ENCODE data around the gene IL15RA. TPM values are rescaled to one million over a fixed set of nuclear protein-coding genes. Genes with fewer than 3 reads are reported as not detected.
A peak's percentile ranks its signal among the peaks of the same experiment; 100 is the strongest.

Gene IL15RA
- total and polyA plus RNA-seq, 10 of the 15 experiments (the other 5 are each of a cell fraction or from before 2014, with no cell fraction given) = 2.0 to 14.8 (median 12.1) TPM

- Histone ChIP-seq H4K20me1 (ENCODE audit: control insufficient read depth, insufficient read depth) (no peaks in the 10 kb centered on the region), H2AFZ (ENCODE audit: control insufficient read depth, low read depth, low read length) (no peak overlapping the region), H3K9me3 (replicated peaks; ENCODE audit: control insufficient read depth, insufficient read depth, low read length) (no peaks in the 10 kb centered on the region), H3K4me1 (ENCODE audit: control insufficient read depth, insufficient read depth, low read length) (peaks cover 23% of the 10 kb centered on the region), H3K27ac (ENCODE audit: control insufficient read depth, insufficient read depth) (no peak overlapping the region), H3K9ac (ENCODE audit: control insufficient read depth, insufficient read depth, low read length) (no peak overlapping the region), H3K79me2 (ENCODE audit: control insufficient read depth, insufficient read depth, low read length) (peaks cover 57% of the 10 kb centered on the region), H3K27me3 (replicated peaks in 1 of 2; ENCODE audit: control insufficient read depth in 2 of 2, insufficient read depth in 2 of 2, low read length in 1 of 2) (no peaks in the 10 kb centered on the region), H3K4me3 (no peak overlapping the region; the same call in 1 of the 2 replicates), H3K36me3 (ENCODE audit: control insufficient read depth in 2 of 2, insufficient read depth in 2 of 2, low read length in 1 of 2) (peaks cover 1 to 5% of the 10 kb centered on the region in 2 experiments; a peak in 3 of 4 replicates), H3K4me2 (ENCODE audit: control insufficient read depth, insufficient read depth) (0 out of 2 replicates have a peak overlapping the region, but pooled peaks have one; percentile 95)
- intact Hi-C loops (cut with micrococcal nuclease; ENCODE audit: unreplicated experiment) = no loop called here
- ChIA-PET CTCF (interaction anchor here (2.9 kb wide), 1 partner anchor 43 kb away, joined by 7 read pairs; no protein-coding TSS in a partner anchor), POLR2A (interaction anchor here (0.7 to 2.0 kb wide), 3 partner anchors 77 to 239 kb away, joined by 3 to 6 read pairs (median 4); no protein-coding TSS in a partner anchor), RAD21 (ENCODE audit: unreplicated experiment) (no interaction called here), SMC1A (ENCODE audit: uncharacterized antibody, unreplicated experiment) (interaction anchor here (1.0 to 1.7 kb wide), 4 partner anchors 16 to 161 kb away, joined by 3 to 4 read pairs (median 4); no protein-coding TSS in a partner anchor)
- FAIRE-seq (no peak), DNase-seq (ENCODE audit: low read depth, low spot score) (no peak), ATAC-seq (no peak)
- BruUV-seq (replicated peaks) = no TSS peak
- 92% methylated on average over 3 of the region's 3 CpGs for WGBS (ENCODE audit: insufficient coverage, insufficient replicate concordance, low lambda C conversion rate, missing lambda C conversion rate)
- in situ Hi-C loops (cut with MboI) = no loop called here
- no peak for TF ChIP-seq MAX (IDR thresholded peaks at IDR 0.05; ENCODE audit: low read depth, low read length)
- no peak for TF ChIP-seq NFIC (IDR thresholded peaks at IDR 0.05; ENCODE audit: low read depth, low read length)
- TF ChIP-seq SMARCA5 (IDR thresholded peaks at IDR 0.05) = no peak
- no peak for TF ChIP-seq PBX3 (IDR thresholded peaks at IDR 0.05; ENCODE audit: insufficient replicate concordance, low read depth, low read length)
- no peak for TF ChIP-seq MXI1 (IDR thresholded peaks at IDR 0.05; ENCODE audit: low read depth, low read length)
- TF ChIP-seq BMI1 (IDR thresholded peaks at IDR 0.05; ENCODE audit: borderline replicate concordance) = no peak
- no peak for TF ChIP-seq RELA (IDR thresholded peaks at IDR 0.05; ENCODE audit: borderline replicate concordance, partially characterized antibody)
- TF ChIP-seq ZNF274 (IDR thresholded peaks at IDR 0.05; ENCODE audit: insufficient read depth, insufficient read length) = no peak
- TF ChIP-seq CHD2 (IDR thresholded peaks at IDR 0.05; ENCODE audit: borderline replicate concordance, low read depth, low read length) = no peak
- TF ChIP-seq CHD1 (IDR thresholded peaks at IDR 0.05; ENCODE audit: low read depth, low read length) = no peak
- no peak for TF ChIP-seq SUZ12 (IDR thresholded peaks at IDR 0.05; ENCODE audit: unreplicated experiment)
- no peak for TF ChIP-seq MTA2 (IDR thresholded peaks at IDR 0.05; ENCODE audit: low read depth)
- no peak for TF ChIP-seq CEBPB (IDR thresholded peaks at IDR 0.05; ENCODE audit: borderline replicate concordance in 1 of 2, low read depth in 2 of 2, low read length in 2 of 2)
- TF ChIP-seq BCL3 (IDR thresholded peaks at IDR 0.05; ENCODE audit: borderline replicate concordance, insufficient read depth, low read depth, low read length, poor library complexity, severe bottlenecking) = no peak
- TF ChIP-seq SMC3 (IDR thresholded peaks at IDR 0.05; ENCODE audit: borderline replicate concordance, low read length) = no peak
- TF ChIP-seq CEBPZ (IDR thresholded peaks at IDR 0.05; ENCODE audit: low read depth, low read length) = no peak
Observed at GRCh38 chr10:5970527-5970926, 6.8 kb downstream of the IL15RA start.

Measured in GM12878 (cell line).